DOHH2 (cell line): ENCODE results near the gene TRAF1.

Experiments
- H3F3A ChIP-seq: fragments of 200-600 bp; sonication (generic), shearing (Covaris generic); 2 replicates; pipeline ENCODE4 v1.6.0; 2016; ENCODE audit warnings: antibody characterized with exemption, mild to moderate bottlenecking; ENCODE audit not compliant: control insufficient read depth, insufficient read depth
- H3K27ac ChIP-seq: fragments of 200-600 bp; sonication (generic); 2 replicates; pipeline ENCODE4 v1.5.1; 2014; ENCODE audit warnings: low read depth, mild to moderate bottlenecking, low read length, moderate library complexity
- H3K27me3 ChIP-seq: fragments of 200-600 bp; sonication (generic); 2 replicates; pipeline ENCODE4 v1.6.1; 2014; ENCODE audit warnings: mild to moderate bottlenecking, low read length, mixed read lengths; ENCODE audit not compliant: control insufficient read depth
- H3K36me3 ChIP-seq: fragments of 200-600 bp; sonication (generic); 2 replicates; pipeline ENCODE4 v1.6.1; 2014; ENCODE audit warnings: mild to moderate bottlenecking, low read length, moderate library complexity, mixed read lengths; ENCODE audit not compliant: control insufficient read depth
- H3K4me1 ChIP-seq: fragments of 200-600 bp; sonication (generic); 2 replicates; pipeline ENCODE4 v1.6.1; 2014; ENCODE audit warnings: mild to moderate bottlenecking, low read length, mixed read lengths; ENCODE audit not compliant: control insufficient read depth
- H3K4me2 ChIP-seq: fragments of 200-600 bp; sonication (generic); 2 replicates; pipeline ENCODE4 v1.6.0; 2014; ENCODE audit warnings: mild to moderate bottlenecking, low read length, moderate library complexity
- H3K4me3 ChIP-seq: fragments of 200-600 bp; sonication (generic); 2 replicates; pipeline ENCODE4 v1.5.1; 2014; ENCODE audit warnings: mild to moderate bottlenecking, low read length, mixed read lengths
- H3K79me2 ChIP-seq: fragments of 200-600 bp; sonication (generic); 2 replicates; pipeline ENCODE4 v1.6.1; 2014; ENCODE audit warnings: mild to moderate bottlenecking, low read length, mixed read lengths; ENCODE audit not compliant: control insufficient read depth
- H3K9me2 ChIP-seq: fragments of 200-600 bp; sonication (generic); replicated peaks from 2 replicates; pipeline ENCODE4 v1.6.1; 2014; ENCODE audit warnings: mild to moderate bottlenecking, low read length, mixed read lengths; ENCODE audit not compliant: control insufficient read depth
- H3K9me3 ChIP-seq: fragments of 200-600 bp; sonication (generic); 2 replicates; pipeline ENCODE4 v1.6.1; 2014; ENCODE audit warnings: antibody characterized with exemption, low read length, mixed read lengths; ENCODE audit not compliant: control insufficient read depth, insufficient read depth
- H4K20me1 ChIP-seq: fragments of 200-600 bp; sonication (generic); 2 replicates; pipeline ENCODE4 v1.6.0; 2014; ENCODE audit warnings: low read depth, mild to moderate bottlenecking, antibody characterized with exemption, low read length, moderate library complexity; ENCODE audit not compliant: control insufficient read depth, insufficient read depth
- EZH2phosphoT487 ChIP-seq: fragments of 200-600 bp; sonication (generic); IDR thresholded peaks from 2 replicates; pipeline ENCODE4 v1.6.1; 2017; ENCODE audit warnings: borderline replicate concordance, mild to moderate bottlenecking, antibody characterized with exemption, low read length, moderate library complexity, mixed read lengths
- TF ChIP-seq, protein P1 (sequence below): fragments of 200-600 bp; sonication (generic); IDR thresholded peaks from one replicate; pipeline ENCODE4 v1.5.1; 2014; ENCODE audit warnings: antibody characterized with exemption, mild to moderate bottlenecking, low read depth, low read length; ENCODE audit not compliant: poor library complexity, severe bottlenecking

TRAF1 gene

DNA sequence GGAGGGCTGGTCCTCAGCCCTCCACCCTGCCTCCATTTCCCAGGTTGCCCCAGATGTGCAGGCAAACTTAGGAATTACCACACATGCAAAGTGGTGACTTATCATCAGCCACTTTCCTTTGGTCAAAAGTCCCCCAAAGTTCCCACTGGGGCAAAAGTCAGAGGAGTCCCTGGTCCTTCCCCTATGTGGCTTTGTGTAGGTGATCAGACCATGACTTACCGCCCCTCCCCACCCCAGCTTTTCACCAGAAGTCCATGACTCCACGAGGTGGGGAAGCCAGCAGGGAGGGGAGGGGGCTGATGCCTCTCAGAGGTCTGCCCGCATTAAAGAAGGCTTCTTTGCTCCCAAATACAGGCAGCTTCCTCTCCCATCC is 5.8 kb downstream of the TRAF1 start:
- Histone ChIP-seq H3K27me3 (no peaks in the 10 kb centered on the region), H3K36me3 (peaks cover 26% of the 10 kb centered on the region), H3K4me1 (peaks cover 73% of the 10 kb centered on the region), H3K27ac (no peak overlapping the region), H3K4me2 (peak overlapping the region; percentile 37; the same call in 1 of the 2 replicates), H3K79me2 (peaks cover 3% of the 10 kb centered on the region), H3K9me2 (no peaks in the 10 kb centered on the region), H3K9me3 (no peaks in the 10 kb centered on the region), H3F3A (no peaks in the 10 kb centered on the region), H4K20me1 (no peaks in the 10 kb centered on the region), H3K4me3 (no peak overlapping the region)
- TF ChIP-seq, protein P1, sequence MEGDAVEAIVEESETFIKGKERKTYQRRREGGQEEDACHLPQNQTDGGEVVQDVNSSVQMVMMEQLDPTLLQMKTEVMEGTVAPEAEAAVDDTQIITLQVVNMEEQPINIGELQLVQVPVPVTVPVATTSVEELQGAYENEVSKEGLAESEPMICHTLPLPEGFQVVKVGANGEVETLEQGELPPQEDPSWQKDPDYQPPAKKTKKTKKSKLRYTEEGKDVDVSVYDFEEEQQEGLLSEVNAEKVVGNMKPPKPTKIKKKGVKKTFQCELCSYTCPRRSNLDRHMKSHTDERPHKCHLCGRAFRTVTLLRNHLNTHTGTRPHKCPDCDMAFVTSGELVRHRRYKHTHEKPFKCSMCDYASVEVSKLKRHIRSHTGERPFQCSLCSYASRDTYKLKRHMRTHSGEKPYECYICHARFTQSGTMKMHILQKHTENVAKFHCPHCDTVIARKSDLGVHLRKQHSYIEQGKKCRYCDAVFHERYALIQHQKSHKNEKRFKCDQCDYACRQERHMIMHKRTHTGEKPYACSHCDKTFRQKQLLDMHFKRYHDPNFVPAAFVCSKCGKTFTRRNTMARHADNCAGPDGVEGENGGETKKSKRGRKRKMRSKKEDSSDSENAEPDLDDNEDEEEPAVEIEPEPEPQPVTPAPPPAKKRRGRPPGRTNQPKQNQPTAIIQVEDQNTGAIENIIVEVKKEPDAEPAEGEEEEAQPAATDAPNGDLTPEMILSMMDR: no peak
- TF ChIP-seq EZH2phosphoT487: no peak

DNA sequence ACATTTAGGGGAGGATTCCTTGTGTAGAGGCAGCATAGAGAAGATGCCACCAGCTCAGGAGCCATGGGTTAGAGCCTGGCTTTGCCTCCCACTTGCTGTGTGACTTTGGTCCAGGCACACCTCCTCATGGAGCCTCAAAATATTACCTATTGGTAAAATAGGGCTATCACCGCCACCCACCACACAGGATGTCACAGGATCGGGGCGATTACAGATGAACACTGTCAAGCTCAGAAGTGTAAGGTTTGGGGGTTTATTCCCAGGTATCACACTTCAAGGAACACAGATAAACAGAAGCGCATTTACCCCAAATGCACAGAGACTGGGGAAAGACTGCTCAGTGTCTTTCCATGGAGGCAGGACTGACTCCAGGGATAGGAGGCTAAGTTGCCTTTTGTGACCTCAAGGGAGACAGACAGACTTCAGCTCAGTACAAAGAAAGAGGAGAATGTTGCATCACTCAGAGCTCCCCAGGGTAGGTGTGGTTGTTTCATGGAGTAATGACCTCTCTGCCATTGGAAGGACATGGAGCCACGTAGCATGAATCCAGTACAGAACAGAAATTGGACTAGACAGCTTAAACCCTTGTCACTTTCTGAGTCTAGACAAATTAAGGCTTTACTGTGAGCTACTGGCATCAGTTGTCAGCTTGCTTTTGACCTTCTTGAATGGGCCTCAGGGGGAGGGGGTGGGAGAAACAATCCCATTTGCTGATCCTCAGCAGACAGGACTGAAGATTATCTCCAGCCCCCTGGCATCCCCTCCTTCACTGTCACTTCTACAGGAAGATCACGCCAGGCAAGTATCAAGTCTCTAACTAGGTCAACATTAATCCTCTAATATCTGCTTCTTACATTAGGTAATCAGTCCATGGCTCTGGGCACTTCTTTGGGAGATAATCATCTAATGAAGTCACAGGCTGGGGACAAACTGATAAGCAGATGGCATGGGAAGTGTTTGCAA is 6.5 kb downstream of the TRAF1 start:
- Histone ChIP-seq H3K4me2 (no peak overlapping the region), H3K27ac (no peak overlapping the region), H3K36me3 (peaks cover 26% of the 10 kb centered on the region), H3K9me3 (no peaks in the 10 kb centered on the region), H3K27me3 (no peaks in the 10 kb centered on the region), H3K4me3 (no peak overlapping the region), H3K4me1 (peaks cover 67% of the 10 kb centered on the region), H3K79me2 (no peaks in the 10 kb centered on the region), H3K9me2 (no peaks in the 10 kb centered on the region), H3F3A (no peaks in the 10 kb centered on the region), H4K20me1 (no peaks in the 10 kb centered on the region)
- TF ChIP-seq, protein P1: no peak
- no peak for TF ChIP-seq EZH2phosphoT487

DNA sequence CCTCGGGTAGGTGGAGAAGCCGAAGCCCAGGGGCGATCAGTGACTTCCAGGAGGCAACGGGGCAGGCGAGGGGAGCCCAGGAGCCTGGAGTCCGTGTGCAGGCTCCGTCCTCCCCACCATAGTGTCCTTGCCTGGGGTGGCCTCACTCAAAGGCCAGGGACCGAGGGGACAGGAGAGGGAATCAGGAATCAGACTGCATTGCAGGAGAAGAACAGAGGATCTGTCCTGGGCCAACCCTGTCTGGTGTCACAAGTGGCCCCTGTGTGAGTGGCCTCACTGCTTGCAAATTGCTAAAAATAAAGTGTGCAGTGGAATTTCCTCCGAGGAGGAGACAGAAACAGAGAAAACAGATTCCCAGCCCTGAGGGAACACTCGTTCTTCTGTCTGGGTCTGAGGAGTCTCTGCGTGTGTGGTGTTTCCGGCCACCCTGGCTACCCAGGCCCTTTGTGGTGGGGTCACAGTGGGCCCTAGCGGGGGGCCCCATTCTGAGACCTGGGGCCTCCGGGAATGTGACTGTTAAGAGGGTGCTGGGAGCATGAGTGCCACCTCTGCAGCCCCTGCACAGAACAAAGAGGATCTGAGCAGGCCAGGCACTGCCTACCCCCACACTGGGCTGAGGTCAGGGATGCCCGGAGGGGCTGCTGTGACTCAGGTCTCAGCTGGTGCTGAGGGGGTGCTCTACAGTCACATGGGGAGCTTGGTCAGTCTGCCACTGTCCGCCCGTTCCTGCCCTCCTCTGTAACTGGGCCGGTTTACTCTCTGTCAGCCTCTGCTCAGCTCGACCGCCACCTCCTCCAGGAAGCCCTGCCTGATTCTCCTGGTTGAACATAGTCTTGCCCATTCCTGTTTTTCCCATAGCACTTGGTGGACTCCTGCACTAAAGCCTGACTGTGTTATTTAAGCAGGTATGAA is 7.4 kb downstream of the TRAF1 start:
- Histone ChIP-seq H3K27me3 (no peaks in the 10 kb centered on the region), H3K27ac (no peak overlapping the region), H3K4me1 (peaks cover 58% of the 10 kb centered on the region), H3K36me3 (peaks cover 20% of the 10 kb centered on the region), H3K79me2 (no peaks in the 10 kb centered on the region), H3F3A (no peaks in the 10 kb centered on the region), H3K9me2 (no peaks in the 10 kb centered on the region), H3K4me3 (no peak overlapping the region), H3K9me3 (no peaks in the 10 kb centered on the region), H4K20me1 (no peaks in the 10 kb centered on the region), H3K4me2 (no peak overlapping the region)
- TF ChIP-seq EZH2phosphoT487: no peak
- TF ChIP-seq, protein P1: no peak
